Measurements from ENCODE around the gene RPS6KC1. TPM values are rescaled to one million over a fixed set of nuclear protein-coding genes. Genes with fewer than 3 reads are reported as not detected.

RPS6KC1 gene
- total and polyA plus RNA-seq, 9 donors, result 13.1 to 25.1 (median 18.4) TPM

DNA sequence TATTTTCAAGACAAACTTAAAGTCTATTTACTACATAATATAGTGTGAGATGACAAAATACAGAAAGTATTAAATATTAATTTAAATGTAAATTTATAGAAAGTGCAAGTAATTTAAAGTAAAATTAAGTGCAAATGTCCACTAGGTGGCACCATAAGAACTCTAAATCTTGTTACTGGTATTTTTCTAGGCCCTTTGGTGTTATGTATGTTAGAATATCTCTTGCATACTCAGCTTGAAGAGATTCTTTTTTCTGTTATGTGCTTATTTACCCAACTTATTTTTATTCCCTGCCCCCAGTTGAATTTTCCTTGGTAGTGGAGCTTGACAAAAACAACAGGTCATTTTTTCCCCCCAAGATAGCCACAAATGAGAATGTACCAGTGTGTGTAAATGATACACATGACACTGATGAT lies 71.5 kb downstream of the RPS6KC1 start:
- peak; percentile 37 for DNase-seq
- no peaks in the 10 kb centered on the region for H3K9me3 ChIP-seq (replicated peaks; ENCODE audit: control insufficient read depth, low read depth, low read length)
- H3K27ac ChIP-seq (ENCODE audit: low read length), result no peak overlapping the region
- no peaks in the 10 kb centered on the region for H3K4me1 ChIP-seq (ENCODE audit: control insufficient read depth, insufficient read depth, low read length)
- no peak overlapping the region for H3K4me3 ChIP-seq (ENCODE audit: low read length)
- no peaks in the 10 kb centered on the region for H3K27me3 ChIP-seq (ENCODE audit: control insufficient read depth, insufficient read depth, low read length)
- no peaks in the 10 kb centered on the region for H3K36me3 ChIP-seq (ENCODE audit: control insufficient read depth, insufficient read depth, low read length)

DNA sequence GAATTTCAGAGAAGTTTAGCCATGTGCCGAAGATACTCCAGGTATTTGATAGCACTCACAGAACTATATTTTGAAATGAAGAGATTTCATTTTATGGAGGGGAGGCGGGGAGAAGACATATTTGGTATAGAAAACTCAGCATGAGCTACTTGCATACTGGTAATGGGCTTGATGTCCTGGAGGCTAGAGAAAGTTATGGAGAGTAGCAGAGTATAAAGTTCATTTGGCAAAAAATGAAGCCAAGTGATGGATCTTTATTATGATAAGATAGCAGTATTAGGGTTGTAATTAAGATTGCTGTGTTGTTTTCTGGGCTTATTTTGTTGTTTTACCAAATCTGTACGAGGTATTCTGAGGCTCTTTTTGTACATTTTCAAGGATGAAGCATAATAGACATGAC lies 72.0 kb downstream of the RPS6KC1 start:
- H3K36me3 ChIP-seq (ENCODE audit: control insufficient read depth, insufficient read depth, low read length), result no peaks in the 10 kb centered on the region
- H3K4me3 ChIP-seq (ENCODE audit: low read length), result no peak overlapping the region
- WGBS (ENCODE audit: insufficient coverage), result 88% methylated on average over 1 of the region's 3 CpGs
- DNase-seq, result no peak
- H3K9me3 ChIP-seq (replicated peaks; ENCODE audit: control insufficient read depth, low read depth, low read length), result no peaks in the 10 kb centered on the region
- H3K27me3 ChIP-seq (ENCODE audit: control insufficient read depth, insufficient read depth, low read length), result no peaks in the 10 kb centered on the region
- no peaks in the 10 kb centered on the region for H3K4me1 ChIP-seq (ENCODE audit: control insufficient read depth, insufficient read depth, low read length)
- no peak overlapping the region for H3K27ac ChIP-seq (ENCODE audit: low read length)

DNA sequence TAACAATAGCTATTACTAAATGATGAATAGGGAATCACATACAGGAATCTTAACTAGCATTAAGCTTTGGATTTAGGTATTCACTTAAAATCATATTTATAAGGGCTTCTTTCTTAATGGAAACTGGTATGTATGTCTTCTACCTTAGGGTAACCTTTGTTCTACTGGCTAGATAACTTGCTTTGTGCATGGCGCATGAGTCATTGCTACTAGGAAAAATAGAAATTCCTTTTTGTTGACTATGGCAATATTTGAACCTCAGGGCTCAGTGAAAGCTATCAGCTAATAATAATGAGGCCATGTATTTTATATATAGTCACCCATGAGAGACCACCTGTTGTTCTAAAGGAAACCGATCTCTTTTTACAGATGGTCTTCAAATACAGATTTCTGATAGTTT lies 72.5 kb downstream of the RPS6KC1 start:
- WGBS (ENCODE audit: insufficient coverage), result no CpG with 5 or more reads among the region's 2 CpGs
- DNase-seq, result no peak
- no peaks in the 10 kb centered on the region for H3K9me3 ChIP-seq (replicated peaks; ENCODE audit: control insufficient read depth, low read depth, low read length)

DNA sequence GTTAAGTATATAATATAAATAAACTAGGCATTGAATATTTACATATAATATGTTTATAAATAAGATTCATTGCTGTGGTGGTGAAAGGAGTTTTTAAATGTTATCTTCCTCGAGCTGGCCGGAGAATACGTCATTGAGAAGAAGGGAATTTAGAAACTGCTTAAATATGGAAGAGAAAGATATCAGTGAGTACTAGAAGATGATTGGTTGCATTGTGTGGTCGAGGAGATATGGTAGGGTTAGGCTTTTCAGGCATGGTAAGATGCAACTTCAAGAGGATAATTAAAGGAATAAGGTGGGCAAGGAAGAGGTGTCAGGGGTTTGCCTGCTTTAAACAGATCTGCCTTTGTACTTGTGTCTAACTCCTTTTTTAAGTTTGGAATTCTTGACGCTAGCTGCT lies 73.5 kb downstream of the RPS6KC1 start:
- Histone ChIP-seq H3K27me3 (ENCODE audit: control insufficient read depth, insufficient read depth, low read length) (no peaks in the 10 kb centered on the region), H3K9me3 (replicated peaks; ENCODE audit: control insufficient read depth, low read depth, low read length) (no peaks in the 10 kb centered on the region), H3K27ac (ENCODE audit: low read length) (no peak overlapping the region), H3K4me3 (ENCODE audit: low read length) (no peak overlapping the region), H3K36me3 (ENCODE audit: control insufficient read depth, insufficient read depth, low read length) (no peaks in the 10 kb centered on the region), H3K4me1 (ENCODE audit: control insufficient read depth, insufficient read depth, low read length) (no peaks in the 10 kb centered on the region)
- DNase-seq, result no peak
- WGBS (ENCODE audit: insufficient coverage), result 88% methylated on average over 4 of the region's 5 CpGs

More for the DNA sequence above, 72.5 kb downstream of the RPS6KC1 start:
- no peaks in the 10 kb centered on the region for H3K36me3 ChIP-seq (ENCODE audit: control insufficient read depth, insufficient read depth, low read length)
- H3K27ac ChIP-seq (ENCODE audit: low read length), result no peak overlapping the region
- no peak overlapping the region for H3K4me3 ChIP-seq (ENCODE audit: low read length)
- H3K27me3 ChIP-seq (ENCODE audit: control insufficient read depth, insufficient read depth, low read length), result no peaks in the 10 kb centered on the region
- no peaks in the 10 kb centered on the region for H3K4me1 ChIP-seq (ENCODE audit: control insufficient read depth, insufficient read depth, low read length)

DNA sequence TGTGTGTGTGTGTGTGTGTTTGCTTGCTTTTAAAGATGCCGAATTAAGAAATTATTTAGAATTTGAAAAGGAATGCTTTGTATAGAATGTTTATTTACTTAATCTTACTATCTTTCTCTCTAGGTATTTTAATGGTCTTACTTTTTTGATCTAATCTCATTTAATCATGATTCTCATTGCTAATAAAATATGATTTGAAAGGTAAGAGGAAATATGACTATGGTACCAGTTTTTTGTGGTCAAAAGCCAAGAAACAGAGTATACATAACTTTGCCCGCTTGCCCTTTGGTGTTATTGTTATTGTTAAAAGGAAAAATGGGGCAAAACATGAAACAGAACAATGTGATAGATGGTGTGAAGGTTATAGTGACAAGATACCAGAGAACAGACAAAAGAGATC lies 74.6 kb downstream of the RPS6KC1 start:
- no CpG with 5 or more reads among the region's 2 CpGs for WGBS (ENCODE audit: insufficient coverage)
- Histone ChIP-seq H3K36me3 (ENCODE audit: control insufficient read depth, insufficient read depth, low read length) (no peaks in the 10 kb centered on the region), H3K27ac (ENCODE audit: low read length) (no peak overlapping the region), H3K27me3 (ENCODE audit: control insufficient read depth, insufficient read depth, low read length) (no peaks in the 10 kb centered on the region), H3K4me3 (ENCODE audit: low read length) (no peak overlapping the region), H3K9me3 (replicated peaks; ENCODE audit: control insufficient read depth, low read depth, low read length) (no peaks in the 10 kb centered on the region), H3K4me1 (ENCODE audit: control insufficient read depth, insufficient read depth, low read length) (no peaks in the 10 kb centered on the region)
- no peak for DNase-seq

DNA sequence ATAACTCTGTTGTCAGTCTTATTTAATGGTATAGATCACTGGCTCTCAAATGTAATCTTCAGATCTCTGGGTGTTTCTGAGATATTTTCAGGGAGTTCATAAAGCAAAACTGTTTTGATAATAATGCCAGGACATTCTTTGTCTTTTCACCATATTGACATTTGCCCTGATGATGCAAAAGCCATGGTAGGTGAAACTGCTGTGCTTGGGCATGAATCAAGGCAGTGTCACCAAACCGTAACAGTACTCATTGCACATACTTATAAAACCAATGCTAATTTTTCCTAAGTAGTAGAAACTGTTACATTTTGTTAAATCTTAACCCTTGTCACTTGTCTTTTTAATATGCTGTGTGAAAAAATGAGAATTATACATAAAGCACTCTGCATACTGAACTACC lies 76.0 kb downstream of the RPS6KC1 start:
- Histone ChIP-seq H3K36me3 (ENCODE audit: control insufficient read depth, insufficient read depth, low read length) (no peaks in the 10 kb centered on the region), H3K9me3 (replicated peaks; ENCODE audit: control insufficient read depth, low read depth, low read length) (no peaks in the 10 kb centered on the region), H3K4me1 (ENCODE audit: control insufficient read depth, insufficient read depth, low read length) (no peaks in the 10 kb centered on the region), H3K27me3 (ENCODE audit: control insufficient read depth, insufficient read depth, low read length) (no peaks in the 10 kb centered on the region), H3K27ac (ENCODE audit: low read length) (no peak overlapping the region), H3K4me3 (ENCODE audit: low read length) (no peak overlapping the region)
- WGBS (ENCODE audit: insufficient coverage), result no CpG with 5 or more reads among the region's 1 CpG
- no peak for DNase-seq

DNA sequence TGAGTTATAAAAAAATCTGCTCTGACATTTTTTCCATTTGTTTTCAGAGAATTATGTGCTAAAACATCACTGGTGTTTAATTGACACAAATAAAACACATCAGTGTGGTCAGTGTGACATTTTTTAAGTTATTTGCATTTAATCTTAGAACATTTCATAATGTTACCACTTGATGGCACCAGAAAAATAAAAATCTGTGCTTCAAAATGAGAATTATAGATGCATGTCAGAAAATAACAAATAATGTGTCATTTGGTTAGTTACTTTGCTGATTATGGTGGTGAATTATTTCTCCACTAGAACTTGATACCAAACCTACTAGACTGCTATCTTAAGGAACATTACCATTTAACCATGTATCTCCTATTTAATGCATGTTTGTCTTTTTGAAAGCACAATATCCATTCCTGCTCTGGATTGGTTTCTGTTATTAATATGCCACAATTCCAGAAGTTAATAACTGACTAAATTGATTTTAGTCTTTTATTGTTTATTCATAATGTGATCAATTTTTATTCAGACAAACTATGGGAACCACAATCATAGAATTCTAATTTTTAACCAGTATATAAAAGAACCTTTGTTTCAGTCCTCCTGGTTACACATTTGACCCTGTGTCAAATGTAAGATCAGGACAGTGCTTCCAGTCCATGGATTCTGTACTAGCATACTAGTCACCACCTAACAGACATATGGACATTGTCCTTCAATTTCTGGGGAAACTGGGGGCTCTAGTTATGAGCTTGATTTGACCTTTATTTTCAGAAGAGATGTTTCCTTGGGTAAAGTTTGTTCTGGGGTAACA lies 81.0 kb downstream of the RPS6KC1 start:
- no peaks in the 10 kb centered on the region for H3K27me3 ChIP-seq (ENCODE audit: control insufficient read depth, insufficient read depth, low read length)

DNA sequence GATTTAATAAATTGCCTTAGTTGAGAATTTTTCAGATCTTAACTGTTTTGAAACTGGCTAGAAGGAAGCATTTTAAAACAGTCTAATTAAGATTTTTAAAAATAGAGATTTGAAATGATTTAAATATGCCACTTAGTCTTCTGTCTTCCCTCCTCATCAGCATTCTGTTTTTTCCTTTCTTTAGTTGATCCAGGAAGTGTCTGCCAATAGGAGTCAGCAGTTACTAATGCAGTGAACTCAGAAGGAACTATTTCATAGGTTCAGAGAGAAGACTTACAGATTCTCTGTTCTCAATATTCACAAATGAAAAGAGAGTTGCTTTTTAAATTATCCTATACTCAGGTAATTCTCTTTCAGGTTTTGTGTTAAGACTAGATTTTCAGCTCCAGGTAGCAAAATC lies 84.5 kb downstream of the RPS6KC1 start:
- no peaks in the 10 kb centered on the region for H3K4me1 ChIP-seq (ENCODE audit: control insufficient read depth, insufficient read depth, low read length)
- no peaks in the 10 kb centered on the region for H3K27me3 ChIP-seq (ENCODE audit: control insufficient read depth, insufficient read depth, low read length)
- no peak overlapping the region for H3K4me3 ChIP-seq (ENCODE audit: low read length)
- H3K9me3 ChIP-seq (replicated peaks; ENCODE audit: control insufficient read depth, low read depth, low read length), result peaks cover 2% of the 10 kb centered on the region
- peak; percentile 14 for DNase-seq
- no peaks in the 10 kb centered on the region for H3K36me3 ChIP-seq (ENCODE audit: control insufficient read depth, insufficient read depth, low read length)
- H3K27ac ChIP-seq (ENCODE audit: low read length), result no peak overlapping the region

More for the DNA sequence above, 81.0 kb downstream of the RPS6KC1 start:
- Histone ChIP-seq H3K4me1 (ENCODE audit: control insufficient read depth, insufficient read depth, low read length) (no peaks in the 10 kb centered on the region), H3K27ac (ENCODE audit: low read length) (no peak overlapping the region), H3K4me3 (ENCODE audit: low read length) (no peak overlapping the region), H3K9me3 (replicated peaks; ENCODE audit: control insufficient read depth, low read depth, low read length) (no peaks in the 10 kb centered on the region), H3K36me3 (ENCODE audit: control insufficient read depth, insufficient read depth, low read length) (no peaks in the 10 kb centered on the region)
- no peak for DNase-seq

DNA sequence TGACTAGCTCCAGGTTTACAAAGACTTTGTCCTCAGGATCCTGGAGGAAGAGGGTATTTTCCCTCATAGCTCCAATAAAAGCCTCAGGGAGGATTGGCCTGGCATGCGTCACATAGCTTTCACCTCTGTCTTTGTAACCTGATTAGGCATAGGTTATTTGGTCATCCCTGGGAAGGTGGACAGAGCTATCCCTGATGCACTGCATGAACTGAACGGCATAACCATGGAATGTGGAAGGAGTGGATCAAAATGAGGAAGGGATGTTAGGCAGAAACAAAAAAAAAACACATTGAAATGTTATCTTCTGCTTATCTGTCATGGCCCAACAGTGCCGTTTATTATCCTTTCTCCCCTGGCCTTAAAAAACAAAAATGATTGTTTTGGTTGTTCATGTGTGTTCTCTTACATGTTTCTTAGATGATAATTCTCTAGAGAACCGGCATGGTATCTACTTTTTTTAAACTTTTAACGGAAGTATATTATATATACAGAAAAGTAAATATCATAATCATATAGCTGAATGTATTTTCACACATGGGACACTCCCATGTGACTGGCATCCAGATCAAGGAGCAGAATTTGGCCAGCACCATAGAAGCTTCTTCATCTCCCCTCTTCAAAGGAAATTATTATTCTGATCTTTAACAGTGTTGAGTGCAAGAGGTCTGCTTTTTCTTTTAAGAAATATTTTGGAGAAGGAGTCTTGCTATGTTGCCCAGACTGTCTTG lies 85.3 kb downstream of the RPS6KC1 start:
- Histone ChIP-seq H3K36me3 (ENCODE audit: control insufficient read depth, insufficient read depth, low read length) (no peaks in the 10 kb centered on the region), H3K4me3 (ENCODE audit: low read length) (no peak overlapping the region), H3K4me1 (ENCODE audit: control insufficient read depth, insufficient read depth, low read length) (no peaks in the 10 kb centered on the region), H3K27me3 (ENCODE audit: control insufficient read depth, insufficient read depth, low read length) (no peaks in the 10 kb centered on the region), H3K9me3 (replicated peaks; ENCODE audit: control insufficient read depth, low read depth, low read length) (peaks cover 2% of the 10 kb centered on the region), H3K27ac (ENCODE audit: low read length) (no peak overlapping the region)
- no CpG with 5 or more reads among the region's 5 CpGs for WGBS (ENCODE audit: insufficient coverage)
- no peak for DNase-seq

DNA sequence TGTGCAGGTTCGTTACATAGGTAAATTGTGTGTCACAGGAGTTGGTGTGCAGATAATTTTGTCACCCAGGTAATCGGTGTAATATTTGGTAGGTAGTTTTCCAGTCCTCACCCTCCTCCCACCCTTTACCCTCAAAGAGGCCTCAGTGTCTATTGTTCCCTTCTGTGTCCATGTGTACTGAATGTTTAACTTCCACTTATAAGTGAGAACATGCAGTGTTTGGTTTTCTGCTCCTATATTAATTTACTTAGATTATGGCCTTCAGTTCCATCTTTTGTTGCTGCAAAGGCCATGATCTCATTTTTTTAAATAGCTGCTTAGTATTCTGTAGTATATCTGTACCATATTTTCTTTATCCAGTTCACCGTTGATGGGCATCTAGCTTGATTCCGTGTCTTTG lies 87.3 kb downstream of the RPS6KC1 start:
- WGBS (ENCODE audit: insufficient coverage), result no CpG with 5 or more reads among the region's 4 CpGs
- no peaks in the 10 kb centered on the region for H3K36me3 ChIP-seq (ENCODE audit: control insufficient read depth, insufficient read depth, low read length)
- no peak overlapping the region for H3K4me3 ChIP-seq (ENCODE audit: low read length)
- H3K9me3 ChIP-seq (replicated peaks; ENCODE audit: control insufficient read depth, low read depth, low read length), result peaks cover 2% of the 10 kb centered on the region
- no peaks in the 10 kb centered on the region for H3K27me3 ChIP-seq (ENCODE audit: control insufficient read depth, insufficient read depth, low read length)
- H3K4me1 ChIP-seq (ENCODE audit: control insufficient read depth, insufficient read depth, low read length), result no peaks in the 10 kb centered on the region
- no peak for DNase-seq
- H3K27ac ChIP-seq (ENCODE audit: low read length), result no peak overlapping the region

All from muscle of leg (tissue), 11 donors.